DMS79 treated with DMSO at 0.1 percent for 48 hours (cell line): ENCODE results near the gene TNNI3K.
A peak's percentile ranks its signal among the peaks of the same experiment; 100 is the strongest.

Experiments
- DNase-seq: peaks from one replicate; lab custom pipeline; 2025; lab: John Stamatoyannopoulos, UW

The TNNI3K gene

GRCh38 chr1:74392186-74392585 lies 157.0 kb downstream of the TNNI3K start:
- no peak for DNase-seq

GRCh38 chr1:74392840-74393239 lies 157.7 kb downstream of the TNNI3K start:
- no peak for DNase-seq

- no peak for DNase-seq
Observed at GRCh38 chr1:74395571-74395970, 160.4 kb downstream of the TNNI3K start.

GRCh38 chr1:74396462-74396861 lies 161.3 kb downstream of the TNNI3K start:
- DNase-seq: no peak

- DNase-seq: no peak
Observed at GRCh38 chr1:74396933-74397332, 161.7 kb downstream of the TNNI3K start.

GRCh38 chr1:74399249-74399648 lies 164.1 kb downstream of the TNNI3K start:
- no peak for DNase-seq

GRCh38 chr1:74402873-74403272 lies 167.7 kb downstream of the TNNI3K start:
- DNase-seq: no peak

GRCh38 chr1:74403606-74404005 lies 168.4 kb downstream of the TNNI3K start:
- DNase-seq: no peak

GRCh38 chr1:74406759-74407158 lies 171.6 kb downstream of the TNNI3K start:
- no peak for DNase-seq

- DNase-seq: no peak
Observed at GRCh38 chr1:74407902-74408301, 172.7 kb downstream of the TNNI3K start.

- DNase-seq: no peak
Observed at GRCh38 chr1:74412244-74412643, 177.1 kb downstream of the TNNI3K start.

- DNase-seq: no peak
Observed at GRCh38 chr1:74415935-74416334, 180.7 kb downstream of the TNNI3K start.

GRCh38 chr1:74419611-74420010 lies 184.4 kb downstream of the TNNI3K start:
- DNase-seq: no peak

- DNase-seq: no peak
Observed at GRCh38 chr1:74420467-74420866, 185.3 kb downstream of the TNNI3K start.

GRCh38 chr1:74422421-74423292 lies 187.5 kb downstream of the TNNI3K start:
- peak; percentile 87 for DNase-seq

GRCh38 chr1:74423471-74423870 lies 188.3 kb downstream of the TNNI3K start:
- no peak for DNase-seq

- no peak for DNase-seq
Observed at GRCh38 chr1:74425676-74426075, 190.5 kb downstream of the TNNI3K start.

GRCh38 chr1:74426208-74426937 lies 191.2 kb downstream of the TNNI3K start:
- DNase-seq: peak; percentile 58

GRCh38 chr1:74427681-74428080 lies 192.5 kb downstream of the TNNI3K start:
- peak; percentile 52 for DNase-seq

- no peak for DNase-seq
Observed at GRCh38 chr1:74429580-74429979, 194.4 kb downstream of the TNNI3K start.

- DNase-seq: no peak
Observed at GRCh38 chr1:74430342-74430934, 195.3 kb downstream of the TNNI3K start.

- DNase-seq: no peak
Observed at GRCh38 chr1:74431531-74431930, 196.3 kb downstream of the TNNI3K start.

- DNase-seq: peak; percentile 3
Observed at GRCh38 chr1:74432325-74432724, 197.1 kb downstream of the TNNI3K start.
